ENCODE results near the gene UTP25.
"Not testable (repeated sequence)": the region's sequence is repeated elsewhere in the genome, so short reads cannot be mapped to it uniquely, and the experiment has no call there.

UTP25 gene

DNA sequence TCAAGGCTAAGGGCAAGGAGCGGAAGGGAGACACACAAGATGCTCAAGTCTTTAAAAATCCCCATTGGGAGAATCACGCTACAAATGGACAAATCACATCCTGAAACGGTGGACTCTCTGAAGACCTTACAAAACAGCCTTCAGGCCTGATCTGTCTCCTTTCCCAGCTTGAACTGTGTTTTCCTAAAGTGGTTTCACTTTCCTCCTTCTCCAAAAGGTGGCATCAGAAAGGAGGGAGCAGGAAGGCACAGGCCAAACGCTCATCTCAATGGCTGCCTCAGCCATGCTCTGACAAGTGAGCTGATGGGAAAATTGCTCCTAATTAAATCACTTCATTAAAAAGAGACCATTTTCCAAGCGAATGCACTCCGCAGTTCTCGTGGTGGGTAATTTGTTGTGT lies 47.7 kb downstream of the UTP25 start:
- DNase-seq: peak; percentile 53

DNA sequence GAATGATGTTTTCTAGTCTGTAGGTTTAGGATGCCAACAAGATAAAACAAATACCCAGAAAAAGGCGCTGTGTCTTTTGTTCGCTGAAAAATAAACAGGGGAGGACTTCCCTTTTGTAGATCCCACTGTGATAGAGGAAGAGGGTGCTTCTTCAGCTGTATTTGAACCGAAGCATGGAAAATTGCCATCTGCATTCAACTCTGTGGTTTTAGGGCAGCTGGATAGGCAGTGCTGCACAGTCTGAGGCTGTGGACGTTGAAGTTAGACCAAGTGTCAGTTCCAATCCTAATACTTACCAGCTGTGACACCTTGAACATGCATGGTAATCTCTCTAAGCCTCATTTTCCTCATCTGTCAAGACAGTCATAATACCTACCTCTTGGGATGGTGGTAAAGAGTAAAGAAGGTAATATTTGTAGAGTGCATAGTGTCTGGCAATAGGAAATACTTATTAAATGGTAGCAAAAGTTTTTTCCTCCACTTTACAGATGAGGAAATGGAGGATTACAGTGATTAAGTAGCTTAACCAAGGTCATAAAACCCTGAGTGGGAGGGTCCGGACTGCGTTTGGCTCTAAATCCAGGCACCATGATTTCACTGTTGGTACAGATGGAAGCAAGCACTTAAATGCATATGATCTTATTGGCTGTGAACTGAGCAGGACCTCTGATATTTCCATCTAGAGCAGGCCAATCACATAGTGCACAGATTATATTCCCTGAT lies 48.5 kb downstream of the UTP25 start:
- DNase-seq: no peak

DNA sequence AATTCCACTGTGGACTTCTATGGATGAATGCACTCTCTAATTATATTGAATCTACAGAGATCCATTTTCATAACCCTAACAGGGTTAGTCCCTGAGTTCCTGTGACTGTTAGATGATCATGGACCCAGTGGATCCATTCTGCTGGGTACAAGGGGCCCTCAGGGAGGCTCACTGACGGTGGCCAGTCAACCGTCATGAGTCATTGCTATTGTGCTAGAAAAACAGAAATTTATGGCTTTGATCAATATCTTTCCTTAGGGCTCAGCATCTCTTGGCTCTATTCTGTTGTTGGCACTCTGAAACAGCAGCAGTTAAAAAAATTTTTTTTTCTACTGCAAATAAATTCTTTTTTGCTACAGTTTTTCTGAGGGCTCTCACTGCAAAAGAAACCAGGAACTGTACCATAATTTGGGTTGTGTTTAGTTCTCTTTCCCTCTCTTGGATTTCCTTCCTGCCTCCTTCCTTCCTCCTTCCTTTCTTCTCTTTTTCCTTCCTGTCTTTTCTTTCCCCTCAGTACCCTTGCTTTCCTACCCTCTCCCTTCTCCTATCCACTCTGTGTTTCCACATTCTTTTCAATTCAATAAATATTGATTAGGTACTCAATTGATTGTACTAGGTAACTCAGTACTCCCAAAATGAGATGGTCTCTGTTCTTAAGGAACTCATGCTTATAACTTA lies 49.5 kb downstream of the UTP25 start:
- DNase-seq: no peak

DNA sequence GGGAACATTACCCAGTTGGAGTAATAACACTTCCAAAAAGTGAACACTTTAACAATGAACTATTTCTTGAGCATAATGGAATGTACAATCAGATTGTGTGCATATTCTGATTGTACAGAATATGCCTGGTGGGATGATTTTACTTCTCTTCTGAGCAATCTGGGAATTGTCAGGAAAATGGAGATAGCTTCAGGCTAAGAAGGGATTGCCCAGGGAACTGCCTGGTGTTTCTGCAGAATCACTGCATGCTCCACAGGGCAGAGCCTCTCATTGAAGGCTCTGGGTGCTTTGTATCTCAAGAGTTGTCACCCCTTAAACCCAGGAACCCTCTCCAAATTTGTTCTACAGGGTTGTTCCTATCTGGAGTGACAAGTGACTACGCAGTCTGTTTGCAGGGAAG lies 51.2 kb downstream of the UTP25 start:
- DNase-seq: no peak

DNA sequence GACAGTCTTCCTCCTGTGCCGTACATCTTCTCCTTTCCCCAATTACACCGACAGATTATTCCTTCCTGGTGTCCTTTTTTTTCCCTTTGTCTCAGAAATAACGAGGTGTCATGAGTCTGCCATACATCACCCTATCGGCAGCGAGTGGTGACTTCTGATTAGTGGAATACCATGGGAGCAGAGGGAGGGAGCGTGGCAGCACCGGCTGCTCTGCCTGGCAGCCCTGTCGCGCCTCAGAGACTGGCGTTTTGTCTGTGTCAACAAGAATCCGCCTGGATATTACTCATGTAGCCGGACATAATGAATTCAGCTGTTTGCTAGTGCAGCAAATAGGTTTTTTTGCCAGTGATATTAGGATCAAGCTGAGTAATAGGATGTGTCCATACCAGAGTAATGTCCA lies 51.8 kb downstream of the UTP25 start:
- DNase-seq: peak; percentile 20

DNA sequence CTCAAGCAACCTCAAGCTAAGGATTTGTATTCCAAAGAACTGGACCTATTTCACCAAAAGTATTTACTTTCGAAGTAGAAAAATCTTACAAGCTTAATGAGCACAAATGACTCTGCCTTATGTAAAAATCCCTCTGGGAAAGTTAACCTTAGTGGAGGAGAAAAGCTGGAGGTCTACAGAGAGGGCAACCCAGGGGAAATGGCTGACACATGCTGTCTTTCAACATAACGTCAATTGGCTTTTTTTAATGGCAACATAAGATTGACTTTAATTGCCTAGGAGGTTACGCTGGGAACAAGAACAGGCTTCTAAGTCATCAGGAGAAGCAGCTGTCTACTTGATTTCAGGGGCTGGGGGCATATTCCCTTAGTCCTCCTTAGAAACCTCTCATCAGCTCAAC lies 52.3 kb downstream of the UTP25 start:
- DNase-seq: no peak

DNA sequence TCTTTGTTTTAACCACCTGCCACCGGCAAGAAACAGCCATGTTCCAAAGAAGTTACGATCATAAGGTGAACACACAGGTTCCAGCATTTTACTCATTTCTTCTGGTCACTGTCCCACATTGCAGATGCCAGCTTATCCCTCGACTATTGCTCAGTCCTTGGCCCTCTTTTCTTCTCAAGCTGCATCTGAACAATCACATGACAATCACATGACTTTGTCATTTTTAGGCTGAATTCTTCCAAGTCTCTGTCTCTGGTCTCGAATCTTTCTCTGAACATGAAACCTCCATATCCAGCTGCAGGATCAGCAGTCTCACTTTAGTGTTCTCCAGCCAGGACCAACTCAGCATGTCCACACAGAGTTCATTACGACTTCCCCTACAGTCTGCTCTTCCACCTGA lies 53.8 kb downstream of the UTP25 start:
- DNase-seq: no peak

DNA sequence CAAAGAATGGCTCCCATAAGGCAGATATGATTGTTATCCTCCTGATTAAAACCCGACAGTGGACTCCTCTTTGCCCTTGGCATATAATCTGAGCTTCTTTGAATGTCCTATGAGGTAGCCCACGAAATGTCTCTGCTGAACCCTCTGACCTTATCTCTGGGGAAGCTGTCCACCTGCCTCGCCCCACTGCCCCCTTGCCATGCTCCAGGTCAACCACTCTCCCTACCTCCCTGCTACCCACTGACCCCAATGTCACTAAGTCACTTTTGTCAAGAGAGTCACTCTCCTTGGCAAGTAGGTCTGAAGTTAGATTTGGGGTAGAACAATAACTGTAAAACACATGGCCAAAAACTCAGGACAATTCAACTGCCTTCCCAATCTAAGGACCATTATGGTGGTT lies 54.5 kb downstream of the UTP25 start:
- DNase-seq: no peak

DNA sequence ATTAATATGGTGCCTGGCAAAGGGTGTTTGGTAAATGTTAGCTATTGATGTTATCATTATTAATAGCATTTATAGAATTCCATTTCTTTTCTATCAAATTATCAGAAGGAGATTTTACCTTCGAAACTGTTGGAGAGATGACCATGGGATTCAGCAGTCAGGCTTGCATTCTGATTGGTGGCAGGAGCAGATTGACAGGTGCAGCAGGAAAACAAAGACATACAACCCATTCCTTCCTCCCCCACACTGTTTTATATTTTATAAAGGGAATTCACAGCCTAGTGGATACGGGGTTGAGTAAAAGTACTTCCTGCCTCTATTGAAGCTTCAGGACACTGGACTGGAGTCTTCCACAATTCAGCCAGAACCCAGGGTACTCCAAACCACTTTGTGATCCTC lies 55.2 kb downstream of the UTP25 start:
- no peak for DNase-seq

DNA sequence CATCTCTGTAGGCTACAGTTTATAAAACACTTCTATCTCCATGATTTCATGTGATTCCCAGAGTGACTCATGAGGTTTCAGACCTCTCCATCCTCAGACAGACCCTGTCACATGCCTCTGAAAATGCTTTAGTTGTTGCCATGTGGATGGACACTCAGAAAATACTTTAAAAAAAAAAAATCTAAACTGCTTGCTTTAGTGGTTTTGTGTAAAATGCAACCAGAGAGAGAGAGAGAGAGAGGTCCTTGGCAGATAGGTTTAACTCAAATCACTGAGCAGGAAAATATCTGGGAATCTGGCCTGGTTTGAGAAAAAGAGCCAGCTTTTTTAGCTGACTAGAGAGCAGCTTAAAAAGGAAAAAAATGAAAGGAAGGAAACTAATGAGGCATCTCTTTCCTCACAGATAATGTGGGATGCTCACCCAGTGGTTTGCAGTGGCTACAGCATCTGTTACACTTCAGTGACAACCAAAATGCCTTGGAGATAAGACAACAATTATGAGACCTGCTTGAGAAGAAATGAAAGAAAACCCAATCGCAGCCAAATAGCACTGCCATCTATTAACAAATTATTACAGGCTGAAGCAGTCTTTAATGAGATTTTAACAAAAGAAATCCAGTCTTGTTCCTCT lies 55.7 kb downstream of the UTP25 start:
- DNase-seq: no peak

DNA sequence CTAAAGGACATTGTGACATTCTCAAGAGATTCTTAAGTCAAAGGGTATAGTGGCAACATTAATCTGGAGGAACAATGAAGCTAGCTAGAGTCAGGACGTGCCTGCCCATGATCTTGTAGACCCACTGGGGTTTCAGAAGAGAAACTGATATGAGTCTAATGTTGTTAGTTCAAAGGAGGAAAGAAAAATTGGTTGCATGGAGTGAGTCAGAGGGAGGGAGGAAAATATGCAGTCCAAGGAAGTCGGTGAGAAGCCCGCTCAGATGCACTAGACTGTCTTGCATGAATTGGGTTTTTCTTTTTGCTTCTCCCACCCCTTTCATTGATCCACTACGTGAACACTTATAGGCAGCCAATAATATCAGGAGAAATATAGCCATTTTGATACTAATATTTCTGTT lies 56.5 kb downstream of the UTP25 start:
- no peak for DNase-seq

DNA sequence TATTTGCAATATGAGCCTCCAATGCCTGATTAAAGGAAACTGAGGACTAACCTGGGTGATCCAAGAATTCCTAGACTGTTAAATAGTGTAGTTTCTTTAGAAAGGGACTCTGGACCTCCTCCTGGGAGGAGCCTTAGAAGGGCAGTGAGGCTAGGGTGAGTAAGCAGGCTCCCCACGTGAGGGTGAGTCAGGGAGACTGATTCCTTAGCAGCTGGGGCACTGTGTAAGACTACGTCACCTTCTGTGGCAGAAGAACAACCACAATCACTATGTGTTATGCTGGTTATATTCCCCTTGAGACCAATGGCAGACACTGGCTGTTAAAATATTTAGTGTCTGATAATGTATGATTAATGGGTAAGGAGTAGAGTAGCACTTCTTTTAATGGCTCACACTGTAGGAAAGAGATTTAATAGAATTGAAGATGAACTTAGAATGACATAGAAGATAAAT lies 56.9 kb downstream of the UTP25 start:
- DNase-seq: no peak

DNA sequence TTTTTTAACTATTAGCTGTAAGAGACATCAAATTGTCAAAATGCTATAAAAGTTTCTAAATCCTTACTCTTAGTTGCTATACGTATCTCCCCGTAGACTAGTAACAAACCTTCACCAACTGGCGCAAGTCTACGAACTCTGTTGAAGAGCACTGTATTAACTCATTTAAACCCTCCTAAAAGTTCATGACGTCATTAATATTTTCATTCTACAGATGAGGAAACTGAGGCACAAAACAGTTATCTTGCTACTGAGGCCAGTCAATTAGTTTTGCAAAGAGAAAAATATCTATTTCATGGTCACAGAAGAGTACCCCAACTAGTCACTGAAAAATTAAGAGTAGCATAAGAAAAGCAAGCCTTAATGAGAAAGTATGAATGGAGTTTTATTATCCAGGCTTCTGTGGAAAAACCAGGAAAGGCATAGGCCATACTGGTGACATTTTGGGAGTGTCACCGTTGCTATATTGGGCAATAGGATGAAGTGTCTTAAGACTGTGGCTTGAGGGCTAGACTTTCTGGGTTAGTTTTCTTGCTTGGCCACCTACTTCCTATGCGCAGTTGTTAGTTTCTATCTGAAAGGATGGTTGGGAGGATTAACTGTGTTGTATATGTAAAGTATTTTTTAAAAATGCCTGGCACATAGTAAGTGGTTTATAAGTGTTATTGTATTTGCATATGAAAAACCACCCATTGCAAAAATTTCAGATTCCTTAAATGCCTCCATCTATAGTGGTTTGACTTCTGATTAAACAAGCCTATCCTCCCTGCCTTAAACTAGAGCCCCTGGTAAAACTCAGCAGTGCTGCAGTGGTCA lies 57.8 kb downstream of the UTP25 start:
- DNase-seq: no peak

DNA sequence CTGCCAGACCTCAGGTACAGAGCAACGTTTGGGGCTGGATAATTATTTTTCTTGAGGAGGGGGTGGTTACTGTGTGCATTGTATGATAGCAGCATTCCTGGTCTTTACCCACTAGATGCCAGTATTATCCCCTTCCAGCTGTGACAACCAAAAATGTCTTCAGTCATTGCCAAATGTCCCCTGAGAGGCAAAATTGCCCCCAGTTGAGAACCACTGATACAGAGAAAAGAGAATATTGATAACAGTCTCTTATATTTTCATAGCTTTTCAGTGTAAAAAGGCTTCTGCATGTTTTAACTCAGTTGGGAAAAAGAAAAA lies 58.4 kb downstream of the UTP25 start:
- DNase-seq: no peak

DNA sequence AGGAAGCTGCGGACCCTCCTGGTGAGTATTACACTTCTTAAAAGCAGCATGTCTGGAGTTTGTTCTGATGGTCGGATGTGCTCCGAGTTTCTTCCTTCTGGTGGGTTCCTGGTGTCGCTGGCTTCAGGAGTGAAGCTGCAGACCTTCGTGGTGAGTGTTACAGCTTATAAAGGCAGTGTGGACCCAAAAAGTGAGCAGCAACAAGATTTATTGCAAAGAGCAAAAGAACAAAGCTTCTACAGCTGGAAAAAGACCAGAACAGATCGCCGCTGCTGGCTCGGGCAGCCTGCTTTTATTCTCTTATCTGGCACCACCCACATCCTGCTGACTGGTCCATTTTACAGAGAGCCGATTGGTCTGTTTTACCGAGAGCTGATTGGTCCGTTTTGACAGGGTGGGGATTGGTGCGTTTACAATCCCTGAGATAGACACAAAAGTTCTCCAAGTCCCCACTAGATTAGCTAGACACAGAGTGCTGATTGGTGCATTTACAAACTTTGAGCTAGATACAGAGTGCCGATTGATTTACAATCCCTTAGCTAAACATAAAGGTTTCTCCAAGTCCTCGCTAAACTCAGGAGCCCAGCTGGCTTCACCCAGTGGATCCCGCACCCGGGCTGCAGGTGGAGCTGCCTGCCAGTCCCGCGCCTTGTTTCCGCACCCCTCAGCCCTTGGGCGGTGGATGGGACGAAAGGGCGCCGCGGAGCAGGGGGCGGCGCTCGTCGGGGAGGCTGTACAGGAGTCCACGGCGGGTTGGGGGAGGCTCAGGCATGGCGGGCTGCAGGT lies 60.7 kb downstream of the UTP25 start:
- not testable (repeated sequence) for DNase-seq

DNA sequence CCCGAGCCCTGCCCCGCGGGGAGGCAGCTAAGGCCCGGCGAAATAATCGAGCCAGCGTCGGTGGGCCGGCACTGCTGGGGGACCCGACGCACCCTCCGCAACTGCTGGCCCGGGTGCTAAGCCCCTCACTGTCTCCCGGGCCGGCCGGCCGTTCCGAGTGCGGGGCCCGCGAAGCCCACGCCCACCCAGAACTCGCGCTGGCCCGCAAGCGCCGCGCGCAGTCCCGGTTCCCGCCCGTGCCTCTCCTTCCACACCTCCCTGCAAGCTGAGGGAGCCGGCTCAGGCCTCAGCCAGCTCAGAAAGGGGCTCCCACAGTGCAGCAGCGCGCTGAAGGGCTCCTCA lies 61.3 kb downstream of the UTP25 start:
- no peak for DNase-seq

DNA sequence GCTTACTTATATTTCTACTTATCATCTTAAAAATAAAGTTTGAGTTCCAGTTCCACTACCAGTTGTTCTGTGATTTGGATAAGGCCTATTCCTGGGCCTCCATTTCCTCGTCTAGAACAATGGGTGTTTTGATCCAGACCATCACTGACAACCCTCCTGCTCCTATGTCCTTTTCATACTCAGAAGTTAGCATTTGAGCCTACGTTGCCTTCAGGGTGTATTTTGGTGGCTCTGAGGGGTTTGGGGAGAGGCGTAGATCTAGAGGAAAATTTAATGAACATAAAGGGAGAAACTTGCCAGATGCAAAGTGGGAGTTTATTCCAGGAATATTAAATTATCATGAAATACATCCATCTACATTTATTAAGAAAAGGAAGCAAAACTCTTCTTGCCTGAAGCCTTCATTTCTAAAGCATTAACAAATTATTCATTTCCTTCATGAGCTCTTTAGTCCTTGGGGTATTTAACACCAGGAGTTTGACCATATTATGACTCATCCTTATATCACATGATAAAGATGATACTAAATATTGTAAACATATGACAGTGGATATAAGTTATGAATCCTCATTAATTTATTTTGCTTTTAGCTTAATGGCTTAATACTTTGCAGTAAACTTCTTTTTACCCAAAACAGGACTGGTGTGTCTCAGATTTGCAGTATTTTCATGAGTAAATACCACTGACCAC lies 63.0 kb downstream of the UTP25 start:
- no peak for DNase-seq

DNA sequence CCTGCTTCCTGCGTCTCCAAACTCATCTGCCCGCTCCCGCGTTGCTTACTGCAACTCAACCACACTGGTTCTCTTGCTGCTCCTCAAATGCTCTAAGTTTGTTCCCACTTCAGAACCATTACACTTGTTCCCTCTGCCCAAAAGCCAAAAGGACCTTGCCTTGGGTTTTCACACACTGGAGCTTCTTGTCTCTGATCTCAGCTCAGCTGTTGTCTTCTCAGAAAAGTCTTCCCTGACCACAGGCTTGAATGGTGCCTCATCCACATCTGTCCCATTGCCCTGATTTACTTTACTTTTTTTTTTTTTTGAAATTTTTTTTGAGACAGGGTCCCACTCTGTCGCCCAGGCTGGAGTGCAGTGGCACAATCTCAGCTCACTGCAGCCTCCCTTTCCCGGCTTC lies 66.0 kb downstream of the UTP25 start:
- DNase-seq: no peak

DNA sequence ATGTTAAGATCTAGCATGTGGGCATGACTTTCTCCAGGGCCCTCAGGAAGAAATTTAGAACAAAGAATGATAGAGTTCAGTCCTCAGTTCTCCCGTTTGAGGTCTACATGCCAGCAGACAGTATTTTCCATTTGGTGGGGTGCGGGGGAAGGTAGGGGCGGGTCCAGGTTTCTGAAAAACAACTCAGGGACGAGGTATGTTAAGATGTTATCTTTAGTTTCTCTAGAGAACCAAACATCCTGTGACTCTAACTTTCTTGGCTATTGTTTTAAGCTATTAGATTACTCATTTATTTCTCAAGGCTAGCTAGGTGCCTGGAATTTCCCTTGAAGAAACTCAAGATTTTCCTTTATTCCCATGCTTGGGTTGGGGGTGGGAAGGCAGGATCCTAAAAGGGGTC lies 67.9 kb downstream of the UTP25 start:
- no peak for DNase-seq

DNA sequence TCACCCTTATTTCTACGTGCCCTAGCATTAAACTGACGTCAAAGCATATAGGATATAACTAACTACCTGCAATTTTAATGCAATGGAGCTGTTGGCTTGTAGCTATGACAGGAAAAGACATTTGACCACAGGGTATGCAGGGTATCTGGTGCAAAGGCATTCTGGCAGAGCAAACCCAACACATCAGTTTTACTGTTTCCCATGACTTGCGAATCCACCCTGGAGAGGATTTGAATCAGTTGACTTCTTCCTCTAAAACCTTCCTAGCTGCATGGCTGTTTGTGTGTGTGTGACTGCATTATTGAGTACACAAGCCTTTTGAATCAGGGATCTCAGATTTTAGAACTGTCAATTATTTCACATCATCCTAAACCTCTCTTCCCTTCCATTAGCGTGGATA lies 68.6 kb downstream of the UTP25 start:
- DNase-seq: no peak

DNA sequence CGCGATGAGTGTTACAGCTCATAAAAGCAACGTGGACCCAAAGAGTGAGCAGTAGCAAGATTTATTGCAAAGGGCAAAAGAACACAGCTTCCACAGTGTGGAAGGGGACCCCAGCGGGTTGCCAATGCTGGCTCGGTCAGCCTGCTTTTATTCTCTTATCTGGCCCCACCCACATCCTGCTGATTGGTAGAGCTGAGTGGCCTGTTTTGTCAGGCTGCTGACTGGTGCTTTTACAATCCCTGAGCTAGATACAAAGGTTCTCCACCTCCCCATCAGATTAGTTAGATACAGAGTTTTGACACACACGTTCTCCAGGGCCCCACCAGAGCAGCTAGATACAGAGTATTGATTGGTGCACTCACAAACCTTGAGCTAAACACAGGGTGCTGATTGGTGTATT lies 70.5 kb downstream of the UTP25 start:
- not testable (repeated sequence) for DNase-seq

DNA sequence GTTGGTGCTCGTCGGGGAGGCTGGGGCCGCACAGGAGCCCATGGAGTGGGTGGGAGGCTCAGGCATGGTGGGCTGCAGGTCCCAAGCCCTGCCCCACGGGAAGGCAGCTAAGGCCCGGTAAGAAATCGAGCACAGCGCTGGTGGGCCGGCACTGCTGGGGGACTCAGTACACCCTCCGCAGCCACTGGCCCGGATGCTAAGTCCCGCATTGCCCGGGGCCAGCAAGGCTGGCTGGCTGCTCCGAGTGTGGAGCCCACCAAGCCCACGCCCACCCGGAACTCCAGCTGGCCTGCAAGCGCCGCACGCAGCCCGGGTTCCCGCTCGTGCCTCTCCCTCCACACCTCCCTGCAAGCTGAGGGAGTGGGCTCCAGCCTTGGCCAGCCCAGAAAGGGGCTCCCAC lies 71.1 kb downstream of the UTP25 start:
- not testable (repeated sequence) for DNase-seq
